ENCODE data around the gene CEP85.

DNA sequence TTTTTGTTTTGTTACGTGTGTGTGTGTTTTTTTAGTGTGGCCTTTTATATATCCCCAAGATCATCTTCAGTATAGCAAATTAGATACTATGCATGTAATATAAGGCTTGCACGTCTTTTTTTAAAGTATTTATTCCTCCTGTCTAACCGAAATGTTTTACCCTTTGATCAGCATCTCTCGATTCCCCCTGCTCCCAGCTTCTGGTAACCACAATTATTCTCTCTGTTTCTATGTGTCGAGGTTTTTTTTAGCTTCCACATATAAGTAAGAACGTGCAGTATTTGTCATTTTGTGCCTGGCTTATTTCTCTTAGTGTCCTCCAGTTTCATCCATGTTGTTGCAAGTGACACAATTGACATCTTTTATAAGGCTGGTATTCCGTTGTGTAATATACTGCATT, 18.7 kb downstream of the CEP85 start:
- TF ChIP-seq, protein P1, sequence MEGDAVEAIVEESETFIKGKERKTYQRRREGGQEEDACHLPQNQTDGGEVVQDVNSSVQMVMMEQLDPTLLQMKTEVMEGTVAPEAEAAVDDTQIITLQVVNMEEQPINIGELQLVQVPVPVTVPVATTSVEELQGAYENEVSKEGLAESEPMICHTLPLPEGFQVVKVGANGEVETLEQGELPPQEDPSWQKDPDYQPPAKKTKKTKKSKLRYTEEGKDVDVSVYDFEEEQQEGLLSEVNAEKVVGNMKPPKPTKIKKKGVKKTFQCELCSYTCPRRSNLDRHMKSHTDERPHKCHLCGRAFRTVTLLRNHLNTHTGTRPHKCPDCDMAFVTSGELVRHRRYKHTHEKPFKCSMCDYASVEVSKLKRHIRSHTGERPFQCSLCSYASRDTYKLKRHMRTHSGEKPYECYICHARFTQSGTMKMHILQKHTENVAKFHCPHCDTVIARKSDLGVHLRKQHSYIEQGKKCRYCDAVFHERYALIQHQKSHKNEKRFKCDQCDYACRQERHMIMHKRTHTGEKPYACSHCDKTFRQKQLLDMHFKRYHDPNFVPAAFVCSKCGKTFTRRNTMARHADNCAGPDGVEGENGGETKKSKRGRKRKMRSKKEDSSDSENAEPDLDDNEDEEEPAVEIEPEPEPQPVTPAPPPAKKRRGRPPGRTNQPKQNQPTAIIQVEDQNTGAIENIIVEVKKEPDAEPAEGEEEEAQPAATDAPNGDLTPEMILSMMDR (IDR thresholded peaks at IDR 0.05): no peak
- TF ChIP-seq POLR2A (IDR thresholded peaks at IDR 0.05): no peak

All from esophagus squamous epithelium (tissue), 4 donors.